CD14-positive monocyte (primary cell): ENCODE data around the gene B4GALNT3. TPM values are rescaled to one million over a fixed set of nuclear protein-coding genes. Genes with fewer than 3 reads are reported as not detected.
"Not testable (repeated sequence)": the region's sequence is repeated elsewhere in the genome, so short reads cannot be mapped to it uniquely, and the experiment has no call there.

Source experiments
- DNase-seq, 3 donors: peaks; one replicate each; pipeline ENCODE4 v3.0.0-alpha.2; 2011 to 2022
- H2AFZ ChIP-seq: 2 replicates; pipeline ENCODE4 v1.6.0; 2012; ENCODE audit warnings: mild to moderate bottlenecking, low read depth, low read length, inconsistent platforms; ENCODE audit not compliant: insufficient read depth, poor library complexity, severe bottlenecking
- H3K27ac ChIP-seq, 2 donors: 1 replicate in 1 of 2; 2 replicates in 1 of 2; pipeline ENCODE4 v1.5.1; 2012 to 2013; ENCODE audit warnings: low read length in 2 of 2, control low read depth in 1 of 2, inconsistent platforms in 1 of 2, low read depth in 1 of 2, mild to moderate bottlenecking in 1 of 2
- H3K27me3 ChIP-seq, 2 donors: one replicate each; pipeline versions ENCODE4 v1.6.0 to v1.6.1; 2011 to 2013; ENCODE audit warnings: low read length in 2 of 2; ENCODE audit not compliant: control insufficient read depth in 2 of 2, insufficient read depth in 2 of 2
- H3K36me3 ChIP-seq, 2 donors: replicated peaks in 1 of 2; 1 replicate in 1 of 2; 2 replicates in 1 of 2; pipeline versions ENCODE4 v1.5.1 to v1.6.1; 2012 to 2013; ENCODE audit warnings: low read length in 2 of 2, control low read depth in 1 of 2, inconsistent platforms in 1 of 2, mild to moderate bottlenecking in 1 of 2; ENCODE audit not compliant: insufficient read depth in 2 of 2, control insufficient read depth in 1 of 2
- H3K4me1 ChIP-seq, 2 donors: 1 replicate in 1 of 2; 2 replicates in 1 of 2; pipeline versions ENCODE4 v1.5.1 to v1.6.1; 2012 to 2013; ENCODE audit warnings: low read length in 2 of 2, control low read depth in 1 of 2, inconsistent platforms in 1 of 2, mild to moderate bottlenecking in 1 of 2, moderate library complexity in 1 of 2; ENCODE audit not compliant: insufficient read depth in 2 of 2, control insufficient read depth in 1 of 2
- H3K4me2 ChIP-seq: replicated peaks from 2 replicates; pipeline ENCODE3; 2012; ENCODE audit warnings: low read length, moderate library complexity, mild to moderate bottlenecking; ENCODE audit not compliant: poor library complexity, severe bottlenecking; ENCODE audit errors: extremely low read depth
- H3K4me3 ChIP-seq, 3 experiments: fragments of 200-600 bp in 1 of 3; sonication (generic) in 1 of 3; replicated peaks in 1 of 3; 1 replicate in 2 of 3; 2 replicates in 1 of 3; pipeline ENCODE4 v1.5.1; 2011 to 2013; ENCODE audit warnings: low read length in 3 of 3, mild to moderate bottlenecking in 3 of 3, control low read depth in 2 of 3, low read depth in 2 of 3, inconsistent platforms in 1 of 3, moderate library complexity in 1 of 3
- H3K79me2 ChIP-seq: 2 replicates; pipeline ENCODE4 v1.6.0; 2012; ENCODE audit warnings: mild to moderate bottlenecking, control low read depth, inconsistent platforms, low read length, moderate library complexity; ENCODE audit not compliant: insufficient read depth
- H3K9ac ChIP-seq: 2 replicates; pipeline ENCODE4 v1.6.0; 2017; ENCODE audit warnings: low read length, mild to moderate bottlenecking; ENCODE audit not compliant: insufficient read depth, poor library complexity, severe bottlenecking
- H3K9me3 ChIP-seq, 2 donors: replicated peaks in 1 of 2; 1 replicate in 1 of 2; 2 replicates in 1 of 2; pipeline versions ENCODE4 v1.5.1 to v1.6.1; 2012 to 2013; ENCODE audit warnings: low read length in 2 of 2, control low read depth in 1 of 2; ENCODE audit not compliant: control insufficient read depth in 1 of 2, insufficient read depth in 1 of 2
- H4K20me1 ChIP-seq: 2 replicates; pipeline ENCODE4 v1.6.0; 2012; ENCODE audit warnings: mild to moderate bottlenecking, low read length, control low read depth, moderate library complexity; ENCODE audit not compliant: insufficient read depth
- H3K27ac Mint-ChIP-seq, 7 donors: one replicate each; pipeline ENCODE4 v1.8.0; 2020; ENCODE audit warnings: mild to moderate bottlenecking in 7 of 7, mixed read lengths in 7 of 7, moderate library complexity in 6 of 7, inconsistent platforms in 2 of 7
- H3K27me3 Mint-ChIP-seq, 3 donors: one replicate each; pipeline ENCODE4 v1.8.0; 2021 to 2022; ENCODE audit warnings: low read depth in 3 of 3, mild to moderate bottlenecking in 3 of 3, mixed read lengths in 3 of 3, moderate library complexity in 3 of 3, inconsistent platforms in 1 of 3
- H3K36me3 Mint-ChIP-seq, 2 donors: one replicate each; pipeline ENCODE4 v1.8.0; 2020; ENCODE audit warnings: mixed read lengths in 2 of 2, inconsistent platforms in 1 of 2, mild to moderate bottlenecking in 1 of 2
- H3K4me1 Mint-ChIP-seq: one replicate; pipeline ENCODE4 v1.8.0; 2020; ENCODE audit warnings: mild to moderate bottlenecking, mixed read lengths
- H3K4me3 Mint-ChIP-seq, 2 donors: one replicate each; pipeline ENCODE4 v1.8.0; 2020; ENCODE audit warnings: mild to moderate bottlenecking in 2 of 2, mixed read lengths in 2 of 2, moderate library complexity in 1 of 2
- H3K9me3 Mint-ChIP-seq, 7 donors: one replicate each; pipeline ENCODE4 v1.8.0; 2020 to 2022; ENCODE audit warnings: mixed read lengths in 7 of 7, mild to moderate bottlenecking in 6 of 7, moderate library complexity in 6 of 7, inconsistent platforms in 2 of 7
- WGBS: methylation state at CpG from one replicate; pipeline ENCODE4 v1.1.5; 2013; ENCODE audit warnings: missing lambda C conversion rate; ENCODE audit not compliant: insufficient coverage; 5-methylcytosine and 5-hydroxymethylcytosine counted together
- intact Hi-C, 2 donors: fragments of 100-400 bp; cut with micrococcal nuclease; formaldehyde crosslinking; loops; one replicate each; pipeline versions ENCODE4 v1.15.0 to v1.15.1; 2023
- polyA plus RNA-seq, 3 donors: library from polyadenylated mRNA; depleted of rRNA in 1 of 3; unstranded in 2 of 3; stranded (reverse) in 1 of 3; fragments of 300-500 nt in 2 of 3; fragments of >200 nt in 1 of 3; fragmentation: Illumina TruSeq in 2 of 3; gene quantifications; 1 replicate in 2 of 3; 2 replicates in 1 of 3; pipeline ENCODE4 v1.2.3, GENCODE V29; 2012 to 2021
- TF ChIP-seq, protein P1 (sequence below): fragments of 200-600 bp; IDR thresholded peaks from one replicate; pipeline ENCODE4 v1.8.0; 2022; ENCODE audit warnings: antibody characterized with exemption, mild to moderate bottlenecking

The B4GALNT3 gene
- polyA plus RNA-seq, 3 donors = 0.09 to 0.10 TPM; not detected in 1

DNA sequence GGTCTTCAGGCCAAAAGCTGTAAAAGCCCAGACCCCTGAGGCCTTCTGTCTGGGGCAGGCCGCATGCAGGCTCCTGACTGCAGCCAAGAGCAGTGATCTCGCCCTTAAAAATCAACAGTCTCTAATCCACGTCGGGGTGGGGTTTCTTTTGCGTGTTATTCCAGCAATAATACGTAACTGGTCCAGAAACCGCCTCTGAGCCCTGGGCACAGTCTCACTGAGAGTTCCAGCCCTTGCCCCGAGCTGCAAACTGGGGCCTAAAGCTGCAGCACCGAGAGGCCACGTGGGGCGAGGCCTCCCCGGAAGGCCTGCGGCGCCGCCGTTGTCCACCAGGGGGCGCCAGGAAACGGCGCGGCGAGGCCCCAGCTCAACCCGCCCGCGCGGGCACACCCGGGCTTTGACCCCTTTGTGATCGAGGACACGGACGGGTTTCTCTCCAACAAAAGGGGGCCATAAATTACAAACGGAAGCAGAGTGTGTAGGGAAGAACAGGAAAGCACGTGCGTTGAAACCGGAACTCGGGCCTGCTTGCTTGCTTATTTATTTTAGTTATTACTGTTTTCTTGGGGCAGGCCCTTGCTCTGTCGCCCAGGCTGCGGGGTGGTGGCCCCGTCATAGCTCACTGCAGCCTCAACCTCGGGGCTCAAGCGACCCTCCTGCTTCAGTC is 116.3 kb downstream of the B4GALNT3 start:
- Histone ChIP-seq H3K27ac (peak overlapping the region in 1 of 2 donors; percentile 37), H4K20me1 (no peaks in the 10 kb centered on the region), H3K79me2 (no peaks in the 10 kb centered on the region), H3K4me2 (peak overlapping the region; percentile 55), H3K9ac (no peak overlapping the region), H3K4me1 (peaks cover 23 to 27% of the 10 kb centered on the region in 2 donors), H3K27me3 (no peaks in the 10 kb centered on the region), H3K4me3 (peak overlapping the region in 2 of 3 experiments; percentile 7 to 33), H2AFZ (peak overlapping the region; percentile 73), H3K36me3 (no peaks in the 10 kb centered on the region), H3K9me3 (peaks cover 0 to 3% of the 10 kb centered on the region in 2 donors)
- peaks cover 0 to 6% (median 0%) of the 10 kb centered on the region in 3 donors for H3K27me3 Mint-ChIP-seq
- intact Hi-C loops = loop anchor here (2.0 to 10.0 kb wide), 5 partner anchors 46 to 519 kb away; partner anchors contain the start of gene WNK1 (in 2 of the 2)
- TF ChIP-seq, protein P1, sequence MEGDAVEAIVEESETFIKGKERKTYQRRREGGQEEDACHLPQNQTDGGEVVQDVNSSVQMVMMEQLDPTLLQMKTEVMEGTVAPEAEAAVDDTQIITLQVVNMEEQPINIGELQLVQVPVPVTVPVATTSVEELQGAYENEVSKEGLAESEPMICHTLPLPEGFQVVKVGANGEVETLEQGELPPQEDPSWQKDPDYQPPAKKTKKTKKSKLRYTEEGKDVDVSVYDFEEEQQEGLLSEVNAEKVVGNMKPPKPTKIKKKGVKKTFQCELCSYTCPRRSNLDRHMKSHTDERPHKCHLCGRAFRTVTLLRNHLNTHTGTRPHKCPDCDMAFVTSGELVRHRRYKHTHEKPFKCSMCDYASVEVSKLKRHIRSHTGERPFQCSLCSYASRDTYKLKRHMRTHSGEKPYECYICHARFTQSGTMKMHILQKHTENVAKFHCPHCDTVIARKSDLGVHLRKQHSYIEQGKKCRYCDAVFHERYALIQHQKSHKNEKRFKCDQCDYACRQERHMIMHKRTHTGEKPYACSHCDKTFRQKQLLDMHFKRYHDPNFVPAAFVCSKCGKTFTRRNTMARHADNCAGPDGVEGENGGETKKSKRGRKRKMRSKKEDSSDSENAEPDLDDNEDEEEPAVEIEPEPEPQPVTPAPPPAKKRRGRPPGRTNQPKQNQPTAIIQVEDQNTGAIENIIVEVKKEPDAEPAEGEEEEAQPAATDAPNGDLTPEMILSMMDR = peak; percentile 99
- peak overlapping the region; percentile 64 to 73 for H3K4me3 Mint-ChIP-seq
- H3K36me3 Mint-ChIP-seq = peaks cover 6 to 11% of the 10 kb centered on the region in 2 donors
- peak overlapping the region in 6 of 7 donors; percentile 48 to 92 (median 84) for H3K27ac Mint-ChIP-seq
- WGBS = 14% methylated on average over 39 of the region's 39 CpGs
- DNase-seq = peak; percentile 69 to 75 (median 73)
- H3K9me3 Mint-ChIP-seq = peaks cover 0 to 2% (median 0%) of the 10 kb centered on the region in 7 donors
- H3K4me1 Mint-ChIP-seq = peaks cover 28% of the 10 kb centered on the region

DNA sequence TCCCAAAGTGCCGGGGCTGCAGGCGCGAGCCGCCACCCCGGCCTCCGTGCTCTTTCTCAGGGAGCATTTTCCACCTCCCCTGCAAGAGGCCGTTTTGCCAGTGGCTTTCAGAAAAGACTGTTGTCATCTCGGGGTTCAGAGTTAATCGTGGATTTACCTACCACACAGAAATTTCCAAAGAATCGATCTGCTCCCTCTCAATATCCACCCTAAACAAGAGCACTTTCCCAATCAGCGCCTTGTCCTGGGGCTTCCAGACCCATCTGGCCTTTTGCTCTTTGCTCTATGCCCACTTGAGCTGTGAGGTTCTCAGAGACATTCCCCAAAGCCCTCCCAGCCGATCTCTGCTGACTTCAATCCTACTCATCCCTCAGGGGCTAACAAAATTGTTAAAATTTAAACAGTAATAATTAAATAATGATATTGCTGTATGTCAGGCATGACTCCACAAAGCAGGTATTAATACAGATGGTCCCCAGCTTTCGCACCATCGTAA is 116.9 kb downstream of the B4GALNT3 start:
- Histone ChIP-seq H4K20me1 (no peaks in the 10 kb centered on the region), H3K9ac (no peak overlapping the region), H3K36me3 (no peaks in the 10 kb centered on the region), H3K27ac (peak overlapping the region in 1 of 2 donors; percentile 37), H3K4me1 (peaks cover 23 to 27% of the 10 kb centered on the region in 2 donors), H3K4me3 (peak overlapping the region in 1 of 3 experiments; percentile 33), H3K27me3 (no peaks in the 10 kb centered on the region), H3K4me2 (peak overlapping the region; percentile 55), H3K79me2 (no peaks in the 10 kb centered on the region), H3K9me3 (peaks cover 0 to 3% of the 10 kb centered on the region in 2 donors), H2AFZ (peak overlapping the region; percentile 73)
- intact Hi-C loops = loop anchor here (2.0 to 10.0 kb wide), 5 partner anchors 46 to 518 kb away; partner anchors contain the start of gene WNK1 (in 2 of the 2)
- TF ChIP-seq, protein P1 = no peak
- Mint-ChIP-seq H3K27ac (peak overlapping the region in 4 of 7 donors; percentile 48 to 92 (median 86)), H3K27me3 (peaks cover 0 to 3% (median 0%) of the 10 kb centered on the region in 3 donors), H3K36me3 (peaks cover 6 to 11% of the 10 kb centered on the region in 2 donors), H3K4me3 (peak overlapping the region; percentile 64 to 73), H3K4me1 (peaks cover 28% of the 10 kb centered on the region), H3K9me3 (peaks cover 0 to 2% (median 0%) of the 10 kb centered on the region in 7 donors)
- WGBS = 85% methylated on average over 11 of the region's 14 CpGs
- no peak for DNase-seq

DNA sequence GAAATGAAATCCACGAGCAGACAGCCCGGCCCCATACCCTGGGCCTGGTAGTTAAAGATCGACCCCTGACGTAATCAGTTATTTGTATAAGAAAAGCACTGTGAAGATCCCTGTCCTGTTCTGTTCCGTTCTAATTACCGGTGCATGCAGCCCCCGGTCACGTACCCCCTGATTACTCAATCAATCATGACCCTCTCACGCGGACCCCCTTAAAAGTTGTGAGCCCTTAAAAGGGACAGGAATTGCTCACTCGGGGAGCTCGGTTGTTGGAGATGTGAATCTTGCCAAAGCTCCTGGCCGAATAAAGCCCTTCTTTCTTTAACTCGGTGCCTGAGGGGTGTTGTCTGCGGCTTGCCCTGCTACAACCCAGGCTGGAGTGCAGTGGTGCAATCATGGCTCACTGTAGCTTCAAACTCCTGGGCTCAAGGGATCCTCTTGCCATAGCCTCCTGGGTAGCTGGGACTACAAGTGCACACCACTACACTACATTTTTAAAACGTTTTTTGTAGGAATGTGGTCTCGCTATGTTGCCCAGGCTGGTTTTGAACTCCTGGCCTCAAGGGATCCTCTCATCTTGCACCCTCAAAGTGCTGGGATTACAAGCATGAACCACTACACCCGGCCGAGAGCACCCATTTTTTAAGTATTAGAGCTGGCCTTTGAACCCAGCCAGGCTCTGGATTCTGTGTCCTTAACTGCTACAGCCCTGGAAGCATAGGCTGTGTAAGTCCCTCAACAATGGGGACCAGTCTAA is 118.4 kb downstream of the B4GALNT3 start:
- not testable (repeated sequence) for H3K9me3 Mint-ChIP-seq, H3K27me3 ChIP-seq, H3K9me3 ChIP-seq, H3K79me2 ChIP-seq, H3K36me3 ChIP-seq, H3K27ac ChIP-seq, H2AFZ ChIP-seq, H3K4me2 ChIP-seq, H3K36me3 Mint-ChIP-seq, H4K20me1 ChIP-seq, DNase-seq, H3K4me3 ChIP-seq, H3K27me3 Mint-ChIP-seq
- Mint-ChIP-seq H3K27ac (peak overlapping the region in 6 of 7 donors; percentile 13 to 72 (median 38)), H3K4me3 (peak overlapping the region in 1 of 2 donors; percentile 24), H3K4me1 (peaks cover 28% of the 10 kb centered on the region)
- 60% methylated on average over 4 of the region's 19 CpGs for WGBS
- Histone ChIP-seq H3K4me1 (peaks cover 23 to 27% of the 10 kb centered on the region in 2 donors), H3K9ac (peak overlapping the region; percentile 4)
- intact Hi-C loops = loop anchor here (2.0 to 10.0 kb wide), 5 partner anchors 44 to 517 kb away; partner anchors contain the start of gene WNK1 (in 2 of the 2)
